Amygdala (tissue), 56 donors: ENCODE data around the gene ZNF586.
"Not testable (repeated sequence)": the region's sequence is repeated elsewhere in the genome, so short reads cannot be mapped to it uniquely, and the experiment has no call there.

Experiments used
- DNase-seq, 56 donors: peaks; one replicate each; lab custom pipeline; 2025; lab: John Stamatoyannopoulos, UW

ZNF586 gene

GRCh38 chr19:57789288-57789687, 19.8 kb downstream of the ZNF586 start:
- DNase-seq = no peak

- not testable (repeated sequence) for DNase-seq
These were observed 27.1 kb downstream of the ZNF586 start for GRCh38 chr19:57796580-57796979.

DNA sequence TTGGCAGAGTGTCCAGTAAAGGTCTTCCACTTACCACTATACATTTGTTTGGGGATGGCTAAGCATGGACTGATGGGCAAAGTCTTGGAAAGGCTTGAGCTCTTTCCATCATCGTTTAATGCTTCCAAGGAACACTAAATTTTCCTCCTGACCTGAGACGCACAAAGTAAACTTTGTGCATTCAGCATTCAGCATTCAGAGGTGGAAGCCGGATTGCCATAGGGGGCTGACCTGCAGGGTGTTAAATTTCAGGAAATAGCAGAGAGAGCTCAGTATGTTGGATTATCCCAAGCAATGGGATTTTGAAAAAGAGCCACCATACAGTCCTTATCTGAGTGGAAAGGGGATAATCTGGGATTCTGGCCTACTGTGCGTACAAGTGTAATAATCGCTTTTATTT, 31.2 kb downstream of the ZNF586 start:
- DNase-seq = no peak

DNA sequence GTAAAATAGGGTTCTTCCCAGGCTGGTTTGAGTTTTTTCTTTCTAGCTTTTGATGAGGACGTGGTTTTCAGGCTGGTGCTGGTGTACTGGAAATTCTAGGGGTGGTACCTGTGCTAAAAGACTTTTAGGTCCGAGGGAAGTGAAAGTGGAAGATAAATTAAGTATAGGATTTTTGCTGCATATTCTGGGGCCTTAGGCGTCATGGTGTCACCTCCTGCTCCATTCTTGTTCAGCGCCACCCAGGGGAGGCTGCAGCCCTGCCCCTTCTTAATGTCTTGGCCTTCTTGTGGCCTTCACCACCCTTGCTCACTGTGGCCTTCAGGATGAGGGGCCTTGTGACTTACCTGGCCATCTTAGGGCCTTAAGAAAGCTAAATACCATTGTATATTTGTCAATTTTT, 32.8 kb downstream of the ZNF586 start:
- no peak for DNase-seq

DNA sequence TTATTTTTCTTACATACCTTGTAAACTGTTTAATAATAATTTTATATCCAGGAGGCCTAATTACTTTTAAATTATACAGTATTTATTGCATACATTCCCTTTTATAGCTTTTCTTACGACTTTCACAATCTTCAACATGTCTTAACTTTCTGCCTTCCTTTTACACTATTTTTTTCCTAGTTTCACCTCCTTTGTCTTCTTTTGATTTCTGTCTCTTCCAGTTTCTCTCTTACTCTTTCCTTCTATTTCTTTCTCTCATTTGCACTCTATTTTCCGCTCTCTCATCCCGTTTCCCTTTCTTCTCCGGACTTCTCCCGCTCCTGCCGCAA, 33.8 kb downstream of the ZNF586 start:
- DNase-seq = no peak

GRCh38 chr19:57803594-57804325, 34.3 kb downstream of the ZNF586 start:
- DNase-seq = peak in 9 of 56 donors; percentile 1 to 17 (median 6)

GRCh38 chr19:57807541-57807940, 38.1 kb downstream of the ZNF586 start:
- no peak for DNase-seq

DNA sequence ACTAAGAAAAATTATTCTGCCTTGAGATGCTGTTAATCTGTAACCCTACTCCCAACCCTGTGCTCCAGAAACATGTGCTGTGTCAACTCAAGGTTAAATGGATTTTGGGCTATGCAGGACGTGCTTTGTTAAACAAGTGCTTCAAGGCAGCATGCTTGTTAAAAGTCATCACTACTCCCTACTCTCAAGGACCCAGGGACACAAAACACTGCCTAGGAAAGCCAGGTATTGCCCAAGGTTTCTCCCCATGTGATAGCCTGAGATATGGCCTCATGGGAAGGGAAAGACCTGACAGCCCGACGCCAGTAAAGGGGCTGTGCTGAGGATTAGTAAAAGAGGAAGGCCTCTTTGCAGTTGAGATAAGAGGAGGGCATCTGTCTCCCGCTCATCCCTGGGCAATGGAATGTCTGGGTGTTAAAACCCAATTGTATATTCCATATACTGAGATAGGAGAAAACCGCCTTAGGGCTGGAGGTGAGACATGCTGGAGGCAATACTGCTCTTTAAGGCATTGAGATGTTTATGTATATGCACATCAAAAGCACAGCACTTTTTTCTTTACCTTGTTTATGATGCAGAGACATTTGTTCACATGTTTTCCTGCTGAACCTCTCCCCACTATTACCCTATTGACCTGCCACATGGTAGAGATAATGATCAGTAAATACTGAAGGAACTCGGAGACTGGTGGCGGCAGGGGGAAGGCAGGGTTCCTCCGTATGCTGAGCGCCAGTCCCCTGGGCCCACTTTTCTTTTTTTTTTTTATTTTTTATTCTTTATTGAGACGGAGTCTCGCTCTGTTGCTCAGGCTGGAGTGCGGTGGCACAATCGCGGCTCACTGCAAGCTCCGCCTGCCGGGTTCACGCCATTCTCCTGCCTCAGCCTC, 41.2 kb downstream of the ZNF586 start:
- not testable (repeated sequence) for DNase-seq

- no peak for DNase-seq
These were observed 42.8 kb downstream of the ZNF586 start for GRCh38 chr19:57812226-57812625.

DNA sequence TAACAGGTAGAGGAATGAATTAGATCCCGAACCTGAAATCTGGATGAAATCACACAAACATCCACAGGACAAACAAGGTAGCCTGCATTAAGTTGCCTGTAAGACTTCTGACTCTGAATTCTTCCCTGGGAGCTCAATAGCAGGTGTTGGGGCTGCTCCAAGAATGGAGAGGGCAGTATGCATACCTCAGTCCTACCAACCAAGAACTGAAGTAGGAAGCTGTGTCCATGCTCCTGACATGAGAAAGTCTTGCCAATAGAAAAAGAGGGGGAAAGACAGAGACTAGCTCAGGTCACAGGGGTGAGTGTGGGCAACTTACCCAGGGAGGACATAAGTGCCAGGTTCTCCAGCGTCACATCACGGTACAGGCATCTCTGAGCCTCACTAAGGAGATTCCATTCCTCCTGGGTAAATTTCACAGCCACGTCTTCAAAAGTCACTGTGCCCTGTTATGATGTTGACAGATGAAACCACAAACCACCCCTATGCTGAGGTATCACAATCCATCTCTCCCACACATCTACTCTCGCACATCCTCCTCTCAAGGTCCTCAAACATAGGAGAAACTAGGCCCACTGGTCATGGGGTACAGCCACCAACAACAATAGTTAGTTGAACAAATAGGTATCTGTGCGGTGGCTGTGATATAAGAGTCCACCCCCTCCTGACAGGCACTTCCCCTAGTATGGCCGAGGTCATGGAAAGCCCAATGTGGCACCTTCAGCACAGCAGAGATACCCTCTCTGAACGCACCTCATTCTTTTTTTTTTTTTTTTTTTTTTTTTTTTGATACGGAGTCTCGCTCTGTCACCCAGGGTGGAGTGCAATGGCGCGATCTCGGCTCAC, 43.7 kb downstream of the ZNF586 start:
- not testable (repeated sequence) for DNase-seq

- DNase-seq = no peak
These were observed 44.5 kb downstream of the ZNF586 start for GRCh38 chr19:57813919-57814504.

GRCh38 chr19:57814505-57815246, 45.2 kb downstream of the ZNF586 start, which contains the start of gene ZNF552:
Gene ZNF552 (minus strand): TSS chr19:57814913. CDS start chr19:57814743, 170 bp downstream.
- DNase-seq = peak in 55 of 56 donors; percentile 5 to 93 (median 75)

GRCh38 chr19:57815247-57816075, 46.0 kb downstream of the ZNF586 start:
- no peak for DNase-seq

DNA sequence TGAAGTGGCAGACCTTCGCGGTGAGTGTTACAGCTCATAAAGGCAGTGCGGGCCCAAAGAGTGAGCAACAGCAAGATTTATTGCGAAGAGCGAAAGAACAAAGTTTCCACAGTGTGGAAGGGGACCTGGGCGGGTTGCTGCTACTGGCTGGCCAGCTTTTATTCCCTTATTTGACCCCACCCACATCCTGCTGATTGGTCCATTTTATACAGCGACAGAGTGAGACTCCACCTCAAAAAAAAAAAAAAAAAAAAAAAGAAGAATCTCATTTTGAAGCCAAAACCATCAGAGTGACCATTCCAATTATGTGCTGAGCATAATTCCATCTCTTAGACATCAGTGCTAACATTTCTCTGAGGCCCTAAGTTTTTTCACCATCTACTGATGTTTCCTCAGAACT, 47.2 kb downstream of the ZNF586 start:
- no peak for DNase-seq

- DNase-seq = no peak
These were observed 48.5 kb downstream of the ZNF586 start for GRCh38 chr19:57817976-57818375.

GRCh38 chr19:57818378-57818777, 48.9 kb downstream of the ZNF586 start:
- no peak for DNase-seq

DNA sequence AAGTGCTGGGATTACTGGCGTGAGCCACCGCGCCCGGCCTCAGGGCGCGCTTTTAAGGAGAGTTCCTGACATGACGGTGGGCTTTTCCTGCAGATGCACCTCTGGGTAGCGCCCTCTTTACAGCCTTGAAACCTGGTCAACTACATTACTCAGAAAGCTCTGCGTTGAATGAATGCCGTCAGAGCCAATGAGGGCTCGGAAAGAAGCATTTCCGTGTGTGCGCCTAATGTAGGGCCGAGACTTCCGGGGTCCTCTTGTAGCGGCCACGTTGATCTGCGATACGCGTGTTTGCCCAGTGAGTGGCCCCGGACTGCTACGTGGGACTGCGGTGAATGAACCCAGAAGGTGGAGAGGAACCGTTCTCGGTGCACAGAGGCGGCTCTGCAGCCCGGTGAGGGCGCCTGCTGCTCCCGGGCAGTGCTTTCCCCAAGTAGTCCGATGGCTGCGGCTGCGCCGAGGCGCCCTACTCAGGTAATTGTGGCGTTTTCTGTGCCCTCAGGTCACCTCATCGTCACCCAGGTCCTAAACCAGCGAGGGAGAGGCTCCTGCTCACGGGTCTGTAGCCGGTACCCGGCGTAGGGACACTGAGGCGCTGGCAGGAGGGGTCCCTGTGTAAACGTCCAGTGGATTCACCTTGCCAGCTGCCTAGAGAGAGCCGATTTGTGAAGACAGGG, 50.1 kb downstream of the ZNF586 start:
- DNase-seq = peak; percentile 9 to 93 (median 72)

GRCh38 chr19:57820599-57820998, 51.1 kb downstream of the ZNF586 start:
- DNase-seq = no peak
